RKO (cell line): Measurements from ENCODE around the gene FAM222B.

Experiments
- DNase-seq: peaks from one replicate; pipeline ENCODE4 v3.0.0-alpha.2; 2016; ENCODE audit warnings: low spot score

The FAM222B gene

DNA sequence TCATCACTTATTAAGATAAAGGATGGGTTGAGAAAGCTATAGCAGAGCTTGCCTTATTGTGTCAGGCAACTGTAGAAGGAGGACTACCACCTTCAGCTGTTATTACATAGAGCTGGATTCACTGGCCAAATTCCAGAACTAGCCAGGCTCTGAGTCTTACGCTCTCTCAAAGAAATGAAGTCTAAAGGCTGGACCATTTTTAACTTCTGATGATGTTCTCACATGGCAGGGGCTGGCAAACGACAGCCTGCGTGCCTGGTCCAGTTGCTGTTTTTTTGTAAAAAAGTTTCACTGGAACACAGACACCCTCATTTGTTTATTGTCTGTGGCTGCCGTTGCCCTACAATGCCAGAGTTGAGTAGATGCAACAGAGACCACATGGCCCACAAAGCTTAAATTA lies 77.6 kb downstream of the FAM222B start:
- no peak for DNase-seq

DNA sequence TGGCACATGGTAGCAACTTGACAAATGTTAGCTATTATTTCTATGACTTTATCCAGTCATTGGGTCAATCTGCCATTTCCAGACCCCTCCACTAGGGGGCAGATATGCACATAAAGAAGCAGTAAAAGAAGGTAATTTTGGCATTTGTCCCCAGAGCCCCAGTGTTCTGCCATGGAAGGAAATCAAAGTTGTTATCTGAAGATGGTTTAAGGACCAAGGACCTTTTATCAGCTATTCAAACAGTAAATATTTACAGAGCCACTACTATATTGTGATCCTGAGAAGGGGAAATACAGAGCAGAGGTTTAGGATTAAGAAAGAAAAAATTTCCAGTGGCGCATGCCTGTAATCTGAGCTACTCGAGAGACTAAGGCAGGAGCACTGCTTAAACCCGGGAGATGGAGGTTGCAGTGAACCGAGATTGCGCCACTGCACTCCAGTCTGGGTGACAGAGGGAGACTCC lies 78.8 kb downstream of the FAM222B start:
- DNase-seq, result peak; percentile 81

DNA sequence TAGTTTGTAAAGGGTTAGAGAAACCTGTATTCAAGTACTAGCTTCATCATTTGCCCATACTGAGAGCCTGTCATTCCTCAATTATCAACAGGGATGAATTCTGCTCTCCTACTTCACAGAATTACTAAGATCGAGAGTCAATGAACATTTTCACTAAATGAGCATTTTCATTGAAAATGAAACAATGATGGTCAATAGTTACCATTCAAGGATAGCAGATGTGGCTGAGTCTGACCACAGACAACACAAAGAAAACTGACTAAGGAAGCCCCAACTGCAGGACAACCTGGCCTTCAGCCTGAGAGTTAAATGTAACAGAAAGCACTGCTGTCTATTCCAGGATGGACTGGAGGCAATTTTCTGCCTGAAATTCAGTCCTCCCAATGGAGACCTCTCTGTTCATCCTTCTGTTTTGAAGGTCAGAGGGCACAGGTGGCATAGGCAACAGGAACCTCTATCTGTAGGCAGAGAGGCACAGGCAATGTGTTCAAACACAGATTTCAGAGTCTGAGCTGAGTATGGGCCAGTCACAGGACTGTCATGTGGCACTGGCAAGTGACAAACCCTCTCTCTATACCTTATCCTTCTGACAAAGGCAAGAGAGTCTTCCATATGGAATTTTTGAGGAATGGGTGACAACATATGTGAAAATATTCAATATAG lies 79.3 kb downstream of the FAM222B start:
- DNase-seq, result no peak

DNA sequence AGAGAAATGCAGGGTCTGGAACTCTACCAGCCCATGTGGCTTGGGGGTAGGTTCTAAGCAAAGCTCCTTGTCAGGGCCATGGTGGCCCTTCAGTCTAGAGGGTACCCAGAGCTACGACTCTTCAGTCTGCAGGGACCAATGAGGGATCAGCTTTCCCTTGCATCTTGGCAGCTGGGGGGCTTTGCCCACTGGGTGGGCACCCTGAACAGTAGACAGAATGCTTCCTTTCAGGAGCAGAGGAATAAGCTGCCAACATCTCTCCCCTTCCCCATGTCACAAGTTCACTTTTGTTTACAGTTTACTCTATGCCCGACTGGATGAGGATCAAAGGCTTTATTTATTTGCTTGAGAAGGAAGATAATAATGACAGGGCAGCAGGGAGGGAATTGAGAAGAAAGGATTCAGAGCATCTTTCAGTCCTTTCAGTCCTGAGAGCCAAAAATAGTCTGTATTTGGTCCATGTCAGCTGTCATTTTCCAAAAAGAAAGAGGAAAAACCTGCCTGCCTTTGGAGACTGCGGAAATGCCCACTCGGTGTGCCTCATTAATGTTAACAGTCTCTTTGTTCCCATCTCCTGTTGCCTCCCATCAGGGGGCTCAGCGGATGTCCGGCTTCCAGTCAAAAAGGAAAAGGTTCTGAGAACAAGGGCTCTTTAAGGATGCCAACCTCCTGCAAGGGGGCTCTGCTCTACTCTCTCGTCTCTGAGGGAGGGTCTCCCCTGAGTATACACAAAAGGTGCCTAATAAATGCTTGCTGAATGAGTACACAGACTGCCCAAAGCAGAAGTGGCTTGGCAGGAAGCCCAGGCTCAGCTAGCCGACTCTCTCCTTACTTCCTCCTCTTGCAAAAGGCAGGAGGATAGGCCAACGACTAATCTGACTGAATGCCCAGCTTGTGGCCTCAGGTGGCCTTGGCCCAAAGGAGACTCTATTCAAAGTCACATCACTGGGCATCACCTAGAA lies 81.7 kb downstream of the FAM222B start:
- DNase-seq, result no peak

DNA sequence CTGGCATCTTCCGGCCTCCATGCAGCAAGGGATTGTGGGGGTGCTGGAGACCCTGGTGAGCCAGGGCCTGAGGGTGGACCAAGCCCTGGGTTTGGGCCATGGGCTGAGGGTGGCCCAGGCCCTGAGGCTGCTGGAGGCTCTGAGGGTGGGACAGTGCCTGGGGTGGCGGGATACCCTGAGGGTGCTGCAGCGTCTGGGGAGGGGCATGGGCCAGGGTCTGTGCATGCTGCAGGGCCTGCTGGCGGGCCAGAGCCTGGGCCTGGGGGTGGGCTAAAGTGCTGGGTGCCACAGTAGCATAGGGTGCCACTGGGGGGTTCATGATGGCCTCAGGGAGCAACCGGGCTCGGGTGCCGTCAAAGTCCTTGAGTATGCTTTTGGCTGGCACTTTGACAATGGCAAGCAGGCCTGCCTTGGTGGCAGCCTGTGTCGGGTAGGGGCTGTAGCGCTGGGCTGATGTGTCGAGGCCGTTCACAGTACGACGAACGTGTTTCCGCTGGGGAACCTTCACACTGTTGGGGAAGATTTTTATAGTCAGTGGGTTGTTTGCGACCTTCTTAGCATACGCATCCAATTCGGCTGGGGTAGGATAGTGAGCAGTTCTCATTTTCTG lies 83.2 kb downstream of the FAM222B start:
- DNase-seq, result no peak

DNA sequence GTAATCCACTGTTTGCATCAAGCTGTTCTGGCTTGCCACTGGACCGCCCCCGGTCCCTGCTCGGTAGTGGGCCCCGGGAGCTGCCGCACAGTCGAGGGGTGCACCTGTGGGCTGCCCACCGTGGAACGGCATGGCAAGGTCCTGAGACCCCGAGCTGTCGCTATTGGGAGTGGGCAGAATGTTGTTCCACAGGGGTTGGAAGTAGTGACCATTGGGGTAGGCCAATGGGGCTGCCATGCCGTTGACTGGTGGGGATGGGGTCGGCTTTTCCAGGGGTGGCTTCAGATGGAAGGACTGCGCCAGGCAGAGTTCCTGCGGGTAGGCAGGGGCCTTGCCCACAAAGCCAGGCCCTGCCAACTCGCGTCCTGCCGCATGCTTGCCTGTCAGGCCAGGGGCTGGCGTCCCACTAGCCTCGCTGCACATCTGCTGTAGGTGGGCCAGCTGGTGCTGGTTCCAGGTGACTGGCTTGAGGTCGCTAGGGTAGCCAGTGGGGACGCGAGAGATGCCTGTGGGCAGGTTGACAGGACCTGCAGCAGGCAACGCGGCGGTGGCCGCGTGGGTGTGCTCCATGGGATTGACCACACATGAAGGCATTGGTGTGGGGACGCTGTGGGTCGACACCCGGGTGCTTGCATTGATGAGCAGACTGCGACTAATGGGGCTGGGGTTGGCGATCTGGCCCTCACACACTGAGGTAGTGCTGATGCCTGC lies 84.0 kb downstream of the FAM222B start:
- DNase-seq, result no peak

DNA sequence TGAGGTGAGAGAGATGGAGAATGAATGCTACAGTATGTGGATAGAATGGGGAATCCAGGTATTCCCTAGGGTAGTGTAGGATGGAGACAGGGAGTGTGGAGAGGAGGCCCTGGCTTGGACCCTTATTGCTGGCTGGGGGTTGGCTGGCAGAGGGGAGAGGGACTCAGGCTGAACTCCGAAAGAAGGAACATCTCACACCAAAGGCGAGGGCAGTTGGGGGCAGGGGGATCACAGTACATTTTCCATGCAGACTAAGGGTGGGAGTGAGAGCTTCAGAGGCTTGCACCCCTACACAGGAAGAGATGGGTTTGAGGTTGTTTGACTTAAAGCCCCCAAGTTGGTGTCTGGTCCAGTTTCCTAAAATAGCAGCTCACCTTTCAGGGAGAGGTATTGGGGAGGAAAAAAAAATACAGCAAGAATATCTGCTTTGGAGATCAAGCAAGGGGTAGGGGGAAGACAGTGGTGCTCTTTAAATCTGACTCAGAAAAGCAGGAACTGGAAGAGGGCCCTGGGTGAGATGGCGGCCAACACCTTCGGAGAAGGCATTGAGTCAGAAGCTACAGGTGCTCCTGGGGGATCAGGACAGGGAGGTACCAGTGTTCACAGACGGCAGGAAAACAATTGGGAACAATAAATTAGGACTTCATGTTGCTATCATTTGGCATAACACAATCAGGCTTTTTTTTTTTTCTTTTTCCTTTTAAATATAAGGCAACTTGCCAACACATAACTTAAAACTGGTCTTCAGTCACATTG lies 86.4 kb downstream of the FAM222B start:
- DNase-seq, result no peak

DNA sequence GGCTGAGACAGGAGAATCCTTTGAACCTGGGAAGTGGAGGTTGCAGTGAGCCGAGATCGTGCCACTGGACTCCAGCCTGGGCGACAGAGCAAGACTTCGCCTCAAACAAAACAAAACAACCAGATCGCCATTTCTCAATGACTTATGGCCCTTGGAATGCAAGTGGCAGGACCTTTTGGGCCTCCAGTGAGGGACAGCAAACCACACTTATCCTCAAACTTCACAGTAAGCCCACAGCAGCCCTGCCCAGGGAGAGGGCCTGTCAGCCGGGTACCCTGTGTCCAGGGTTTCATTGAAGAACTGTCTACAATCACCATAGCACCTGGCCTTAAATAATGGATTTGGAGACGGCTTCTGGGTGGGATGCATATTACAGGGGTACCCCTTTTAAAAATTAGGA lies 87.1 kb downstream of the FAM222B start:
- DNase-seq, result no peak

DNA sequence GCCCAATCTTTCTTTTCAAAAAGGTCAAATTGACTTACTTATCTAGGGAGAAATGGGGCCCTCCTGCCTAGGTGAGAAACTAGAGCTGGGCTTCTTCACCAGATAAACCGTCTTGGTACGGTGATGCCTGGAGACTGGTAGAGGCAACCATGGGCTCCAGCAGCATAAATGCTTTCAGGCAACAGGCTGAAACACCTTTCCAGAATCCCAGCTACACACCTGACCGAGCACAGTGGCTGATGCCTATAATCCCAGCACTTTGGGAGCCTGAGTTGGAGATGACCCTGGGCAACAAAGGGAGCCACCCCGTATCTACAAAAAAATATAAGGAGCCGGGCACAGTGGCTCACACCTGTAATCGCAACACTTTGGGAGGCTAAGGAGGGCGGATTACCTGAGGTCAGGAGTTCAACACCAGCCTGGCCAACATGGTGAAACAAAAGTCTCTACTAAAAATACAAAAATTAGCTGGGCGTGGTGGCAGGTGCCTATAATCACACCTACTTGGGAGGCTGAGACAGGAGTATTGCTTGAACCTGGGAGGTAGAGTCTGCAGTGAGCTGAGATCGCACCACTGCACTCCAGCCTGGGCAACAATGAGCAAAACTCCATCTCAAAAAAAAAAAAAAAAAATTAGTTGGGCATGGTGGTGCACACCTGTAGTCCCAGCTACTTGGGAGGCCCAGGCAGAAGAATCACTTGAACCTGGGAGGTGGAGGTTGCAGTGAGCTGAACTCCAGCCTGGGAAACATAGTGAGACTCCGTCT lies 90.8 kb downstream of the FAM222B start:
- DNase-seq, result no peak

DNA sequence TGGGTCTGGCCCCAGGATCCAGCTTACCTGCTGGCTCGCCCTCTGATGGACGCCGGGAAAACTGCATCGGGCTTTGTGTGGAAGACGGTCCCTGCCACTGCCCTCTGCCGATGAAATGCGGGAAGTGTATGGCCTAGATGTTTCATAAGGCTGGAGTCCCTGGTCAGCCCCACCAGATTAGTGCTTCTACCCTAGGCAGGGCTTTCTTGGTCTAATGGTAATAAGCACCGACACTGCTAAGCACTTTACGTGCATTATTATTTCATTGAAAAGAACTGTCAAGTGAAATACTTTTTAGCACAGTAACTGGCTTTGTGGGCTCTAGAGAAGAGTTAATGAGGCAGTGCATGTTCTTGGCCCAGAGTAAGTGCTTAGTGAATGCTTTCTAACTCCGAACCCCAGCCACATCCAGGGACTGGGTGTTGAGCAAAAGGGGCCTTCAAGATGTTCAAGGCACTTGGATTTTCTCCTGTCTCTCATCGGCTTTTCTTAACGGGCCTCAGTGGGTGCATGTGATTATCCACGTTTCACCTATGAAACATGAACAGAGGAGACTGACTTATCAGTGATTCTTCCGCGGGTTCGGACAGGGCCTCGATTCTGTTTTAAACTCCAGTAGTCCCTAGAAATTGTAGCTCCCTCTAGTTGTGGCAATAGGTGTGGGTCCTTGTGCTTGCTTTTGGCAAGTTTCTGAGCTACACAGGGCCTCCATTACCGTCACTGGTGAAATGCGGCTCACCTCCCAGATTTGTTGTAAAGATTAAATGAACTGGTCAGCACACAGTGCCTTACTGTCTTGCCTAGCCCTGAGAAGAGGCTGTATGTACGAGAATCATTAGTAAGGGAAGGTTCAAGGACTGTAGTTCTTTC lies 92.2 kb downstream of the FAM222B start:
- peak; percentile 90 for DNase-seq

DNA sequence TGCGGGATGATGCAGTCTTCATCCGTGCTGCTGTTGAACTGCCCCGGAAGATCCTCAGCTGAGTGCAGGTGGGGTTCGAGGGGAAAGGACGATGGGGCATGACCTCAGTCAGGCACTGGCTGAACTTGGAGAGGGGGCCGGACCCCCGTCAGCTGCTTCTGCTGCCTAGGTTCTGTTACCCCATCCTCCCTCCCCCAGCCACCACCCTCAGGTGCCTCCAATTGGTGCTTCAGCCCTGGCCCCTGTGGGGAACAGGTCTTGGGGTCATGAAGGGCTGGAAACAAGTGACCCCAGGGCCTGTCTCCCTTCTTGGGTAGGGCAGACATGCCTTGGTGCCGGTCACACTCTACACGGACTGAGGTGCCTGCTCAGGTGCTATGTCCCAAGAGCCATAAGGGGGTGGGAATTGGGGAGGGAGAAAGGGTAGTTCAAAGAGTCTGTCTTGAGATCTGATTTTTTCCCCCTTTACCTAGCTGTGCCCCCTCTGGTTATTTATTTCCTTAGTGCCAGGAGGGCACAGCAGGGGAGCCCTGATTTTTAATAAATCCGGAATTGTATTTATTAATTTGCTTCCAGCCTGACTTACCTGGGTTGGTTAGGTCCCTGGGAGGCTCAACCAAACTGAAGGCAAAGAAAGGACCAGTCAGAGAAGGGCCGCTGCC lies 92.9 kb downstream of the FAM222B start:
- no peak for DNase-seq

DNA sequence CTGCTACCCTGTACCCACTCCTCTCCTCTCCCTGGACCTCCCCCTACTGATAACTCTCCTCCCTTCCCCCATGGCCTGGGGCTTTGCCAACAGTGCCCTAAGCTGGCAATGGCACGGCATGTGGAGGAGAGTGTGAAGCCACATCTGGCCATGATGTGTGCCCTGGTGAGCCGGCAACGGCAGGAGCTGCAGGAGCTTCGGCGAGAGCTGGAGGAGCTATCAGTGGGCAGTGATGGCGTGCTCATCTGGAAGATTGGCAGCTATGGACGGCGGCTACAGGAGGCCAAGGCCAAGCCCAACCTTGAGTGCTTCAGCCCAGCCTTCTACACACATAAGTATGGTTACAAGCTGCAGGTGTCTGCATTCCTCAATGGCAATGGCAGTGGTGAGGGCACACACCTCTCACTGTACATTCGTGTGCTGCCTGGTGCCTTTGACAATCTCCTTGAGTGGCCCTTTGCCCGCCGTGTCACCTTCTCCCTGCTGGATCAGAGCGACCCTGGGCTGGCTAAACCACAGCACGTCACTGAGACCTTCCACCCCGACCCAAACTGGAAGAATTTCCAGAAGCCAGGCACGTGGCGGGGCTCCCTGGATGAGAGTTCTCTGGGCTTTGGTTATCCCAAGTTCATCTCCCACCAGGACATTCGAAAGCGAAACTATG lies 93.6 kb downstream of the FAM222B start:
- DNase-seq, result no peak

DNA sequence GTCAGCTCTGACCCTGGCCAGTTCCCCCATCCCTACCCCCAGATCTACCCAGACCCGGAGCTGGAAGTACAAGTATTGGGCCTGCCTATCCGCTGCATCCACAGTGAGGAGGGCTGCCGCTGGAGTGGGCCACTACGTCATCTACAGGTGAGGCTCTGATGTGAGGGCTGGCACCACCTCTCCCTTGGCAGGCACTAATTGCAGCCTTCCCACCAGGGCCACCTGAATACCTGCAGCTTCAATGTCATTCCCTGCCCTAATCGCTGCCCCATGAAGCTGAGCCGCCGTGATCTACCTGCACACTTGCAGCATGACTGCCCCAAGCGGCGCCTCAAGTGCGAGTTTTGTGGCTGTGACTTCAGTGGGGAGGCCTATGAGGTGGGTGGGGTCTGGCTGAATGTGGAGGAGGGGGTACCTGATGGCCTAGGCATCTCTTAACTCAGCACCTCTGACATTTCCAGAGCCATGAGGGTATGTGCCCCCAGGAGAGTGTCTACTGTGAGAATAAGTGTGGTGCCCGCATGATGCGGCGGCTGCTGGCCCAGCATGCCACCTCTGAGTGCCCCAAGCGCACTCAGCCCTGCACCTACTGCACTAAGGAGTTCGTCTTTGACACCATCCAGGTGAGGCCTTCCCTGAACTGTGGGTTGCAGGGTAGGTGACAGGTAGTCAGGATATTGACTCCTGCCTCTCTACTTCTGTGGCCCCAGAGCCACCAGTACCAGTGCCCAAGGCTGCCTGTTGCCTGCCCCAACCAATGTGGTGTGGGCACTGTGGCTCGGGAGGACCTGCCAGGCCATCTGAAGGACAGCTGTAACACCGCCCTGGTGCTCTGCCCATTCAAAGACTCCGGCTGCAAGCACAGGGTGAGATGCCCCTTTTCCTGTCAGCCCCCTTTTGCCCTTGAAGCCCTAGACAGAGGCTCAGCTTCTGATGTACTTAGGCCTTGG lies 94.5 kb downstream of the FAM222B start:
- DNase-seq, result no peak

DNA sequence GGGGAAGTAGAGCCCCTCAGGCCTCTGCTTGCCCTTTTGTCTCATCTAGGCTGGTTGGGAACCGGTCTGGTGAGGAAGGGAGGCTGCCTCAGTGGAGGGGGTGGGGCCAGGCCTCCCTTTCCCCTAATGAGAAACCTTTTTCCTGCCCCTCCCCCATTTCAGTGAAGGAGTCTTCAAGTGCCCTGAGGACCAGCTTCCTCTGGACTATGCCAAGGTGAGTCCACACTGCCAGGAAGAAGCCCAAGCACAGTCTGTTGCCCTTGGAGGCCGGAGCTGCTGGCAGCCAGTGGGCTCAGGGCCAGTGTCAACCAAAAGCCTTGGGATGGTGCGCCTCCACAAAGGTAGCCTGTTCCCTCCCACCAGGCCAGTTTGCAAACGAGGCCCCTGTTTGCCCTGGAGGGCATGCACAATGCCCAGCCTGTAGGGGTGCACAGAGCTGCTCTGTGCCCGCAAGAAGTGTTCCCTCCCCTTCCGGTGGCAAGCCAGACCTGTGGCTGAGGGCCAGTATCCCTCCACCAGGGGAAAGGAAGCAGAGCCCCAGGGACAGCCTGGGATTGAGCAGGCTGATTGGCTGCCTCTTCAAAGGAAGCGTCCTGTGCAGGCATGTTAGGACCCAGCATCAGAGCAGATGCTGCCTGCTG lies 95.4 kb downstream of the FAM222B start:
- no peak for DNase-seq

DNA sequence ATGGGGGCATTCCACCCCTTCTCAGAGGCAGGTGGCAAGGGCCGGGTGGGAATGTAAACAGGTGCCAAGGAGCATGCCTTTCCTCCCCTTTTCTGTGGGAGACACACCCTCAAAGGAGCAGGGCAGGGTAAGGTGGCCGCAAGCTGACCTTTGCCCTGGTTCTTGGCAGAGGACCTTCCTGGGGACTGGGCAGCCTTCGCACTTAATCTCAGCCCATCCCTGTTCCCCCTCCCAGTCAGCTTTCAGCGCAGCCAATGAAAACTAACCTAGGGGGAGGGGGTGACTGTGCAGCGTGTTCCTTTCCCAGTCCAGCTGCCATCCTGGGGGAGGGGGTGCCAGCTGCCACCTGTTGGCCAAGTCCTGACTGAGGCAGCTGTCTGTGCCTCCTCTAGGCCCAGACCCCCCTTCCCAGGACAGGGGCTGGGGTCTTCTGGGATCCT lies 96.0 kb downstream of the FAM222B start:
- no peak for DNase-seq

DNA sequence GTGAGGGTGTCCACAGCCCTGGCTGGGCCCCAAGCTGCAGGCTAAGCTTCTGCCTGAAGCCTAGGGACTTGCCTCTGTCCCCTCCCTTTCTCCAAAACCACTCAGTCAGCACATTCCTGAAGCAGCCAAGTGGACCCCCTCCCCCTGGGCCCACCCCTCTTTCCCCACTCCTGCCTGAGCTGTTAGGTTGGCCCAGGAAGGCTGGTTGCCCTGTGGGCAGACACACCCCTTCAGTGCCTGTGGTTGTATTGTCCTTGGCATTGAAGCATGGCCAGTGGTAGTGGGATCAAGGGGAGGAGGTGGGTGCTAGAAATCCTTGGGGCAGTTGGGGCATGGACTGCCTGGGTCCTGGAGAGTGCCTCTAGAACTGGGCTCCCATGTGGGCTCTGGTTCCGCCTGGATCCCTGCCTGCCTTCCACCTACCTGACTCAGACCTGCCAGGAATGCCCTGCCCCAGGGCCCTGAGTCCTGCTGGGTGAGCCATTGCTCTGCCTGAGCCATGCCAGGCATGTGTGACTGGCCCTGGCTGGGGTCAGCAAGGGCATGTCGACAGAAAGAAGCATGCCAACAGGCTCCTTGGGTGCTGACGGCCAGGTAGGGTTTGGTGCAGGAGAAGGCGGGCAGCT lies 96.7 kb downstream of the FAM222B start:
- peak; percentile 48 for DNase-seq
